HepG2 (cell line): Measurements from ENCODE around the gene LIME1. TPM values are rescaled to one million over a fixed set of nuclear protein-coding genes. Genes with fewer than 3 reads are reported as not detected.

ENCODE experiments used
- ETV6 ChIP-seq: sonication (generic); formaldehyde crosslinking; conservative IDR thresholded peaks from 2 replicates; pipeline ENCODE4 v1.4.0; 2020; ENCODE audit warnings: missing genetic modification reagents
- FOXA3 ChIP-seq: IDR thresholded peaks from 2 replicates; pipeline ENCODE4 v1.6.1; 2016; ENCODE audit warnings: missing genetic modification reagents, missing compliant biosample characterization
- IKZF5 ChIP-seq: IDR thresholded peaks from 2 replicates; pipeline ENCODE4 v1.6.1; 2018; ENCODE audit warnings: missing genetic modification reagents, mild to moderate bottlenecking, missing compliant biosample characterization
- KAT2B ChIP-seq: fragments of 150-350 bp; IDR thresholded peaks from 2 replicates; pipeline ENCODE4 v1.6.1; 2014; ENCODE audit warnings: low read depth, low read length, borderline replicate concordance
- KAT8 ChIP-seq: IDR thresholded peaks from 2 replicates; pipeline ENCODE4 v1.6.1; 2016; ENCODE audit warnings: missing genetic modification reagents, missing compliant biosample characterization
- KDM1A ChIP-seq: IDR thresholded peaks from 2 replicates; pipeline ENCODE4 v1.6.1; 2016; ENCODE audit warnings: missing compliant biosample characterization
- MIXL1 ChIP-seq: IDR thresholded peaks from 2 replicates; pipeline ENCODE4 v1.6.1; 2016
- RNF219 ChIP-seq: sonication (generic); formaldehyde crosslinking; IDR thresholded peaks from 2 replicates; pipeline ENCODE4 v1.5.0; 2020; ENCODE audit warnings: mild to moderate bottlenecking, missing genetic modification reagents
- SALL2 ChIP-seq: sonication (generic); formaldehyde crosslinking; IDR thresholded peaks from 2 replicates; pipeline ENCODE4 v1.8.1; 2023; ENCODE audit warnings: mild to moderate bottlenecking, missing genetic modification reagents, inconsistent platforms
- SIN3A ChIP-seq: IDR thresholded peaks from 2 replicates; pipeline ENCODE4 v1.6.1; 2011; ENCODE audit warnings: low read depth, mild to moderate bottlenecking, control low read depth, low read length, borderline replicate concordance
- U2AF2 ChIP-seq: fragments of 200-400 bp; formaldehyde crosslinking; IDR thresholded peaks from 2 replicates; pipeline ENCODE4 v1.6.1; 2017; ENCODE audit warnings: low read depth, mild to moderate bottlenecking, low read length
- ZBTB14 ChIP-seq: sonication (generic); formaldehyde crosslinking; IDR thresholded peaks from 2 replicates; pipeline ENCODE4 v1.4.0; 2020; ENCODE audit warnings: missing genetic modification reagents
- ZBTB26 ChIP-seq: IDR thresholded peaks from 2 replicates; pipeline ENCODE4 v1.6.1; 2016; ENCODE audit warnings: missing compliant biosample characterization, missing genetic modification reagents, borderline replicate concordance
- ZNF207 ChIP-seq: fragments of 450-650 bp; IDR thresholded peaks from 2 replicates; pipeline ENCODE4 v1.6.1; 2016; ENCODE audit warnings: antibody characterized with exemption, borderline replicate concordance
- ZNF556 ChIP-seq: sonication (generic); formaldehyde crosslinking; IDR thresholded peaks from 2 replicates; pipeline ENCODE4 v1.4.0; 2020; ENCODE audit warnings: mild to moderate bottlenecking, missing genetic modification reagents, borderline replicate concordance
- ZNF615 ChIP-seq: sonication (generic); formaldehyde crosslinking; IDR thresholded peaks from 2 replicates; pipeline ENCODE4 v1.5.0; 2020; ENCODE audit warnings: mild to moderate bottlenecking, missing genetic modification reagents, borderline replicate concordance
- ZNF678 ChIP-seq: sonication (generic); formaldehyde crosslinking; IDR thresholded peaks from 2 replicates; pipeline ENCODE4 v1.4.0; 2020; ENCODE audit warnings: mild to moderate bottlenecking, missing genetic modification reagents
- ZNF766 ChIP-seq: sonication (generic); formaldehyde crosslinking; IDR thresholded peaks from 2 replicates; pipeline ENCODE4 v1.5.0; 2020; ENCODE audit warnings: missing genetic modification reagents, borderline replicate concordance
- polyA plus RNA-seq, 8 experiments: library from polyadenylated mRNA; depleted of rRNA in 3 of 8; stranded (reverse) in 7 of 8; unstranded in 1 of 8; fragments of >200 nt; fragmentation: Illumina TruSeq in 4 of 8; extraction: Trizol in 4 of 8; gene quantifications; 2 replicates each; pipeline versions ENCODE4 v1.2.1 to v1.2.3, GENCODE V29; 2011 to 2016; ENCODE audit warnings: low read depth in 4 of 8, missing spikeins in 1 of 8, mixed read lengths in 1 of 8; ENCODE audit not compliant: insufficient read depth in 1 of 8
- total RNA-seq, 5 experiments: library from RNA; depleted of rRNA; stranded (reverse); fragments of >200 nt; fragmentation: Illumina TruSeq; extraction: Trizol; gene quantifications; 2 replicates each; pipeline ENCODE4 v1.2.3, GENCODE V29; 2016; ENCODE audit warnings: low read depth in 1 of 5
- TF ChIP-seq, protein P1 (sequence below): sonication (generic); formaldehyde crosslinking; IDR thresholded peaks from 2 replicates; pipeline ENCODE4 v1.5.1; 2020; ENCODE audit warnings: missing genetic modification reagents, mild to moderate bottlenecking, borderline replicate concordance
- TF ChIP-seq, protein P2 (sequence below): sonication (generic); formaldehyde crosslinking; IDR thresholded peaks from 2 replicates; pipeline ENCODE4 v1.5.0; 2020; ENCODE audit warnings: mild to moderate bottlenecking, missing genetic modification reagents, moderate library complexity

The LIME1 gene
- total and polyA plus RNA-seq, 2 of the 13 experiments (the other 11 are each of a cell fraction or from before 2014, with no cell fraction given) = 13.0 to 61.5 TPM

GRCh38 chr20:63708301-63709148 lies 27.9 kb upstream of the LIME1 start (continued):
- TF ChIP-seq IKZF5 (CRISPR knock-in tag) = no peak
- no peak for TF ChIP-seq KAT2B
- TF ChIP-seq ZNF615 (CRISPR knock-in tag) = no peak
- TF ChIP-seq ZNF207 = no peak
- 0 out of 2 replicates have a peak, but pooled peaks have one; percentile 45 for TF ChIP-seq ZNF766
- TF ChIP-seq ETV6 (CRISPR knock-in tag) = no peak
- TF ChIP-seq SALL2 (CRISPR knock-in tag) = no peak; the same call in 1 of the 2 replicates
- 0 out of 2 replicates have a peak, but pooled peaks have one; percentile 19 for TF ChIP-seq ZBTB14
- TF ChIP-seq KDM1A (CRISPR knock-in tag) = no peak
- TF ChIP-seq U2AF2 = no peak
- TF ChIP-seq MIXL1 = no peak
- TF ChIP-seq KAT8 (CRISPR knock-in tag) = no peak
- TF ChIP-seq RNF219 (CRISPR knock-in tag) = no peak
- no peak for TF ChIP-seq ZNF678 (CRISPR knock-in tag)
- TF ChIP-seq ZNF556 (CRISPR knock-in tag) = no peak
- TF ChIP-seq SIN3A = 0 out of 2 replicates have a peak, but pooled peaks have one; percentile 41
- TF ChIP-seq, protein P1, sequence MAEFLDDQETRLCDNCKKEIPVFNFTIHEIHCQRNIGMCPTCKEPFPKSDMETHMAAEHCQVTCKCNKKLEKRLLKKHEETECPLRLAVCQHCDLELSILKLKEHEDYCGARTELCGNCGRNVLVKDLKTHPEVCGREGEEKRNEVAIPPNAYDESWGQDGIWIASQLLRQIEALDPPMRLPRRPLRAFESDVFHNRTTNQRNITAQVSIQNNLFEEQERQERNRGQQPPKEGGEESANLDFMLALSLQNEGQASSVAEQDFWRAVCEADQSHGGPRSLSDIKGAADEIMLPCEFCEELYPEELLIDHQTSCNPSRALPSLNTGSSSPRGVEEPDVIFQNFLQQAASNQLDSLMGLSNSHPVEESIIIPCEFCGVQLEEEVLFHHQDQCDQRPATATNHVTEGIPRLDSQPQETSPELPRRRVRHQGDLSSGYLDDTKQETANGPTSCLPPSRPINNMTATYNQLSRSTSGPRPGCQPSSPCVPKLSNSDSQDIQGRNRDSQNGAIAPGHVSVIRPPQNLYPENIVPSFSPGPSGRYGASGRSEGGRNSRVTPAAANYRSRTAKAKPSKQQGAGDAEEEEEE (CRISPR knock-in tag) = peak; percentile 92; the same call in 1 of the 2 replicates
- TF ChIP-seq, protein P2, sequence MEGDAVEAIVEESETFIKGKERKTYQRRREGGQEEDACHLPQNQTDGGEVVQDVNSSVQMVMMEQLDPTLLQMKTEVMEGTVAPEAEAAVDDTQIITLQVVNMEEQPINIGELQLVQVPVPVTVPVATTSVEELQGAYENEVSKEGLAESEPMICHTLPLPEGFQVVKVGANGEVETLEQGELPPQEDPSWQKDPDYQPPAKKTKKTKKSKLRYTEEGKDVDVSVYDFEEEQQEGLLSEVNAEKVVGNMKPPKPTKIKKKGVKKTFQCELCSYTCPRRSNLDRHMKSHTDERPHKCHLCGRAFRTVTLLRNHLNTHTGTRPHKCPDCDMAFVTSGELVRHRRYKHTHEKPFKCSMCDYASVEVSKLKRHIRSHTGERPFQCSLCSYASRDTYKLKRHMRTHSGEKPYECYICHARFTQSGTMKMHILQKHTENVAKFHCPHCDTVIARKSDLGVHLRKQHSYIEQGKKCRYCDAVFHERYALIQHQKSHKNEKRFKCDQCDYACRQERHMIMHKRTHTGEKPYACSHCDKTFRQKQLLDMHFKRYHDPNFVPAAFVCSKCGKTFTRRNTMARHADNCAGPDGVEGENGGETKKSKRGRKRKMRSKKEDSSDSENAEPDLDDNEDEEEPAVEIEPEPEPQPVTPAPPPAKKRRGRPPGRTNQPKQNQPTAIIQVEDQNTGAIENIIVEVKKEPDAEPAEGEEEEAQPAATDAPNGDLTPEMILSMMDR (CRISPR knock-in tag) = peak; percentile 30
- no peak for TF ChIP-seq ZBTB26 (CRISPR knock-in tag)
- TF ChIP-seq FOXA3 (CRISPR knock-in tag) = no peak
